ENCODE data around the gene LRFN5.
"Not testable (repeated sequence)": the region's sequence is repeated elsewhere in the genome, so short reads cannot be mapped to it uniquely, and the experiment has no call there.

LRFN5 gene

GRCh38 chr14:41641690-41642089 is 35.0 kb downstream of the LRFN5 start:
- DNase-seq, result no peak

GRCh38 chr14:41642367-41642766 is 35.7 kb downstream of the LRFN5 start:
- no peak for DNase-seq

GRCh38 chr14:41642789-41643188 is 36.1 kb downstream of the LRFN5 start:
- no peak for DNase-seq

GRCh38 chr14:41644606-41645005 is 37.9 kb downstream of the LRFN5 start:
- DNase-seq, result no peak

- no peak for DNase-seq
Observed at GRCh38 chr14:41650802-41651201, 44.1 kb downstream of the LRFN5 start.

- no peak for DNase-seq
Observed at GRCh38 chr14:41654196-41654595, 47.5 kb downstream of the LRFN5 start.

GRCh38 chr14:41662780-41663472 is 56.2 kb downstream of the LRFN5 start:
- no peak for DNase-seq

GRCh38 chr14:41663473-41663850 is 56.8 kb downstream of the LRFN5 start:
- no peak for DNase-seq

- no peak for DNase-seq
Observed at GRCh38 chr14:41666301-41666700, 59.6 kb downstream of the LRFN5 start.

GRCh38 chr14:41668356-41668755 is 61.7 kb downstream of the LRFN5 start:
- DNase-seq, result no peak

- not testable (repeated sequence) for DNase-seq
Observed at GRCh38 chr14:41673601-41674000, 66.9 kb downstream of the LRFN5 start.

GRCh38 chr14:41674511-41674971 is 67.9 kb downstream of the LRFN5 start:
- DNase-seq, result not testable (repeated sequence)

- DNase-seq, result no peak
Observed at GRCh38 chr14:41699486-41699885, 92.8 kb downstream of the LRFN5 start.

GRCh38 chr14:41718477-41719166 is 111.9 kb downstream of the LRFN5 start:
- DNase-seq, result no peak

- DNase-seq, result no peak
Observed at GRCh38 chr14:41739203-41739602, 132.5 kb downstream of the LRFN5 start.

- no peak for DNase-seq
Observed at GRCh38 chr14:41743140-41743539, 136.5 kb downstream of the LRFN5 start.

GRCh38 chr14:41749429-41749828 is 142.8 kb downstream of the LRFN5 start:
- no peak for DNase-seq

GRCh38 chr14:41750575-41750974 is 143.9 kb downstream of the LRFN5 start:
- not testable (repeated sequence) for DNase-seq

- DNase-seq, result no peak
Observed at GRCh38 chr14:41758011-41758665, 151.5 kb downstream of the LRFN5 start.

- DNase-seq, result no peak
Observed at GRCh38 chr14:41761204-41761603, 154.5 kb downstream of the LRFN5 start.

- DNase-seq, result no peak
Observed at GRCh38 chr14:41766772-41767171, 160.1 kb downstream of the LRFN5 start.

- no peak for DNase-seq
Observed at GRCh38 chr14:41773536-41774279, 167.0 kb downstream of the LRFN5 start.

GRCh38 chr14:41782511-41782910 is 175.8 kb downstream of the LRFN5 start:
- DNase-seq, result no peak

All from activated T-cell treated with anti-CD3 and anti-CD28 coated beads for 4 hours (primary cell).